ENCODE results near the gene DNAH2.

Gene DNAH2

GRCh38 chr17:7882068-7882467 lies 164.5 kb downstream of the DNAH2 start:
- no peak for DNase-seq

- DNase-seq: no peak
Observed at GRCh38 chr17:7882629-7883028, 165.1 kb downstream of the DNAH2 start.

All from 8988T (cell line).